ENCODE data around the gene GNPTAB. TPM values are rescaled to one million over a fixed set of nuclear protein-coding genes. Genes with fewer than 3 reads are reported as not detected.

GNPTAB gene
- total and polyA plus RNA-seq, 2 of the 8 experiments (the other 6 are each of a cell fraction or from before 2014, with no cell fraction given) = 21.5 to 51.3 TPM

- TF ChIP-seq CHD7 (IDR thresholded peaks at IDR 0.05; ENCODE audit: insufficient replicate concordance, low read length) (no peak), EGR1 (IDR thresholded peaks at IDR 0.05; ENCODE audit: borderline replicate concordance, low read depth, low read length) (no peak), SUZ12 (IDR thresholded peaks at IDR 0.05; ENCODE audit: low read length) (no peak), HDAC6 (IDR thresholded peaks at IDR 0.05; ENCODE audit: low read depth, low read length) (no peak), BACH1 (IDR thresholded peaks at IDR 0.05; ENCODE audit: low read length) (no peak), SP2 (IDR thresholded peaks at IDR 0.05; ENCODE audit: low read length) (no peak), SIN3A (conservative IDR thresholded peaks at IDR 0.05 in 1 of 2, IDR thresholded peaks at IDR 0.05 in 1 of 2; ENCODE audit: low read depth in 1 of 2, low read length in 2 of 2) (no peak), JUN (IDR thresholded peaks at IDR 0.05; ENCODE audit: low read depth, low read length) (no peak)
Measured at GRCh38 chr12:101855976-101856375, 25.2 kb upstream of the GNPTAB start (continued).
